Epidermal melanocyte (primary cell): ENCODE data around the gene BCAP29.

Experiments used
- DNase-seq: peaks from one replicate; pipeline ENCODE4 v3.0.0; 2011; ENCODE audit warnings: low spot score; ENCODE audit not compliant: insufficient read length

Gene BCAP29

GRCh38 chr7:107581387-107582013, 1.5 kb downstream of the BCAP29 start:
- no peak for DNase-seq

DNA sequence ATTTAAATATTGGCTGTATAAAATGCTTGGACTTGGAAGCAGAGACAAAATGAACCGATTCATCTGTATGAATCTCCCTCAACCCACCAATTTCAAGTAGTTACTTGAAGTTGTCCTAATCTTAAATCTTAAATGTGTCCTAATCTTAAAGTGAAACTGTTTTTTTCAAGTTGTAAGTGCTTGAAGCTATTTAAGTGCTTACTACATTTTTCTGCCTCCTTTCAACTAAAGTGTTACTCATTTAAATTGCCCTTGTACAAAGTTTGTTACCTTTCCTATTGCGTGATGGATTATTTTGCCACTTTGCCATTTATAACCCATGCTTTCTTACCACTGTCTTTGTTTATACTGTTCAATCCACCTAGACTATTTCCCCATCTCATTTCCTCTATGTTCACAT, 2.8 kb downstream of the BCAP29 start:
- DNase-seq, result no peak

DNA sequence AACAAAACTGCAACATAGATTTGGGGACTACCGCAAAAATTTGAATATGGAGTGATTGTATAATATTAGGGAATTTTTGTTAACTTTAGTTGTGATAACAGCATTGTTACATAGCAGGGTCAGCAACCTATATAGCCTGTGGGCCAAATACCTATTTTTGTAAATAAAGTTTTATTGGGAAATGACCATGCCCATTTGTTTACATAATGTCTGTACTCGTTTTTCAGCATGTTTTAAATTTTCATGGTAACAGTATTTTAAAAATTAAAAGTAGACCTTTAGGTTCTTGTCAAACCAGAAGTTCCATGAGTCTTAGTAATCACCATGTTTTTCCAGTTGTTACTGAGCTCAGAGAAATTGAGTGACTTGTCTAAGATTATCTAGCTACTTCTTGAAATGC, 4.7 kb downstream of the BCAP29 start:
- DNase-seq, result no peak

DNA sequence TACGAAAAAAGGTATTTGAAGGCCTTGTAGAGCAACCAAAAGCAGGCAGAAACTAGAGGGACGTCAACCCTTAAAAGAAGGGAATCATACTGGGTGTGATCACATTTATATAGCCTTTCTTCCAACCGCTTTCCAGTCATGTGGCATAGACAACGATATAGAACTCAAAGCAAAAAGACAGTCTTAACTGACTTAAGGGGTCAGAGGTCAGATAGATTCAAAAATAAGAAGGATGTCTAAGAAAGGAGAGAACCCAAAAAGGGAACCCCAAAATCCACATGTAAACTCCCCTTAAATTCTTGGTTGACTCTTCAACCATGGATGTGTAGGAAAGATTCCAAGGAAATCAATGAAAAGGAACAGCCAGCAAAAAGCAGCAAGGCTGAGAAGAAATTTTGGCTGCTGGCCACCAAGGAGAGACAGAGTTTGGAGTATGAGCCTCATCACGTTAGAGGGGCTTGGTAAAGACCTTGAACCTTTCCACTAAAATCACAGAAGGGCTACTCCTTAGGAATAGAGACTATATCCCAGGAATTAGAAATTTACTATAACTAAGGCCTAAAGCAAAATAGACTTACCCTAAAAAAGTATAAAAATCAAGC, 8.6 kb downstream of the BCAP29 start:
- no peak for DNase-seq

DNA sequence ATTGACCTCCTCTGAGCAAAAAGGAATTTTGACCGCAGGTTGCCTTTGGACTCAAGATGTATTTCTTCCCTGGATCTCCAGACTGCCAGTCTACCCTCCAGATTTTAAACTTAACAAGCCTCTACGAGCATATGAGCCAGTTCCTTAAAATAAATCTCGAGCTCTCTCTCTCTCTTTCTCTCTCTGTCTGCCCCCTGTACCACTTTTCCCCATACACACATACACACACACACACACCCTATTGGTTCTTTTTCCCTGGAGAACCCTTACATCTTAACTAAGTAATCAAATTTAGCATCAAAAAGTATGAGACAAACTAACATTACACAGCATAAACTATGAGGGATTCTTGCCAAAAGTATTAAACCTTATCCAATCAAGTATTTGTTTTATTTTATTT, 11.4 kb downstream of the BCAP29 start:
- DNase-seq, result no peak

DNA sequence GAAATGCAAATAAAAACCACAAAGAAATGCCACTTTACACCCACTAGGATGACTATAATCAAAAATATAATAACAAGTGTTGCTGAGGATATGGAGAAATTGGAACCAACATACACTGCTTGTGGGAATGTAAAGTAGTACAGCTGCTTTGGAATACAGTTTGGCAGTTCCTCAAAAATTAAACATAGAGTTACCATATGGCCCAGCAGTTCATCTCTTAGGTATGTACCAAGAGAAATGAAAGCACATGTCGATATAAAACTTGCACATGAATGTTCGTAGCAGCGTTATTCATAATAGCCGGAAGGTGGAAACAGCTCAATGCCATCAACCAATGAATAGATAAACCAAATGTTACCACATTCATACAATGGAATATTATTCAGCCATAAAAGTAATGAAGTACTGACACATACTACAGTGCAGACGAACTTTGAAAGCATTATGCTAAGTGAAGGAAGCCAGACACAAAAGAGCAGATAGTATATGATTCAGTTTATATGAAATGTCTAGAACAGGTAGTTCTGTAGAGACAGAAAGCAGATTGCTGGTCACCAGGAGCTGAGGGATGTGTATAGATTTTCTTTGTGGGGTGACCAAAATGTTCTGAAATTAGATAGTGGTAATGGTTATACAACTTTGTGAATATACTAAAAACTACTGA, 12.4 kb downstream of the BCAP29 start:
- no peak for DNase-seq

GRCh38 chr7:107593025-107593410, 13.0 kb downstream of the BCAP29 start:
- no peak for DNase-seq

DNA sequence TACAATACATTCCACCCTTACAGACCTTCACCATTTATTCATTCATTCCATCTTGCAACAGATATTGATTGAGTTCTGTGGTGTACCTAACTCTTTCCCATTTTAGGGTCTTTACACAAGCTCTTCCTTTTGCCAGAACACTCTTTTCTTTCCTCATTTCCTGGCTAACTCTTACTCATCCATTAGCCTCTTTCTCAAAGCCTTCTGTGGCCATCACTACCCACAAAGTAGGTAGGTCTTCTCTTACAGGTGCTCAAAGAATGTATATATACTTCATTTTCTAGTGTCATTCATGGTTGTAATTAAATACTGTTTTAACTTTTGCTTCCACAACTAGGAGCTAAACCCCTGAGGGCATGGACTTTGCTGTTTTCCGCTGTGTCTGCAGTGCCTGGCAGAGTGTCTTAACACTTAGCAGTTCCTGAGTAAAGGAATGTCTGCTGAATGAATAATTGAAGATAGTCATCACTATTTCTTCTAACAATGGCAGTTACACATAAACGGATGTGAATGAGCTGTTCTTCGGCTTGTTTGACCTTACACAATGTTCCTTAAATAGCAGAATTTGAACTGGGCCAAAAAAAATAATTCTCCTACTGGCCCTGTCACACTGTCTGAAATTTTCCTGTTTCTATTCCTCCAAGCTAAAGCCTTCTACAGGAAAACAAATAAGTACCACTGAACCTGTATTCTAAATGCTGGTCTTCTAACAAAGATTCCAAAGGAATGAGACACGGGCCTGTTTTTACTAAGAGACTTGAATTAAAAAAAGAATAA, 15.1 kb downstream of the BCAP29 start:
- no peak for DNase-seq

DNA sequence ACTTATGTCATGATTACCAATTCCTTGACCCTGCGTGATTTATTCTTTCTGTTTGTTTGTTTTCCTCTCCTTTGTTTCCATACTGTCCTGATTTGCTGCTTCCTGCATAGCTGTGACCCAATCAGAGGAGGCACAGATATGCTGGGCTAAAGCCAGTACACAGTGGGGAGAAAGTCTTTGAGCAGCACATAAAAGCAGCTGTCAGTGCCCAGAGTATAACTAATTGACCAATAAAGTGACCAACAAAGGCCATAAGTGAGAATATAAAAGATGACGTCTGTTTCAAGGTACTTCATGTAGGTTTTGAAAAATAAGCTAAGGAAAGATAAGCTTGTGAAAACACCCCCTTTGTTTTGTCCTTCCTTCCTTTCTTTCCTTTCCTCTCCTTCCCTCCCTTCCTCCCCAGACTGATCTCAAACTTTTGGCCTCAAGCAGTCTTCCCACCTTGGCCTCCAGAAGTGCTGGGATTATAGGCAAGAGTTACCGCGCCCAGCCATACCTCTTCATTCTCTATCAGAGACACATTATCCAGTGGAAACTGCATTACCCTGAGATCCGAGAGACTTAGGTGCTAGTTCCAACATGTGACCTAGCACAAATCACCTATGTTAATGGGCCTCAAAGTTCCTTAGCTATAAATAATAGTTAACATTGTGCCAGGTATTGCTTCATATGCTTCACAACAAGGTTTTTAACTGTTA, 17.0 kb downstream of the BCAP29 start:
- no peak for DNase-seq

- DNase-seq, result no peak
Observed at GRCh38 chr7:107597582-107597916, 17.5 kb downstream of the BCAP29 start.

DNA sequence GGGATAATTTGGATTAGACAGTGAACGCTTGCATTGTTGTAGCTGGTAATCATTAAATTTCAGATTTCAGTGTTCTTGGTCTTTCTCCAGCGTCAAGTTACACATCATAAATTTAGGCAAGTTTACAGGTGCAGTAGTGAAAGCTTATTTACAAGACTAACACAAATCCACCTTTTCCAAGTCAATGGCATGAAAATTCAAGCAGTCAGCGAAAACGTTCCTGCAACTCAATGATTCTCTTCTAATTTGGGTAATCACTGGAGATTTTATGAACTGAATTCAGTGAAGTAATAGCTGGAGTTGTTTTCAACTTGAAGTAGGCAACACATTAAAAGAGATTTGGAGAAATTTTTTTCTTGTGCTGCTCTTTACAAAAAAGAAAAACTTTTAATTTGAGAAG, 17.9 kb downstream of the BCAP29 start:
- DNase-seq, result no peak

DNA sequence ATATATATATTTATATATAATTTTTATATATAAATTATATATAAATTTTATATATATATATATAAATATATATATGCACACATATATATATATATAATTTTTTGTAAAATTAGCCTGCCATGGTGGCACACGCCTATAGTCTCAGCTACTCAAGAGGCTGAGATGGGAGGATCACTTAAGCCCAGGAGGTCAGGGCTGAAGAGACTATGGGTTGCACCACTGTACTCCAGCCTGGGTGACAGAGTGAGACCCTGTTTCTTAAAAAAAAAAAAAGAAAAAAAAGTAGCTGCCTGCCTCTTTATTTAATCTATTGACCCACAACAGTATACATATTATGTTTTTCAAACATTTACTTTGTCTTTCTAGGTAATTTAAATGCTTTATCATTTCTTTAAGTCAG, 19.2 kb downstream of the BCAP29 start:
- DNase-seq, result no peak

DNA sequence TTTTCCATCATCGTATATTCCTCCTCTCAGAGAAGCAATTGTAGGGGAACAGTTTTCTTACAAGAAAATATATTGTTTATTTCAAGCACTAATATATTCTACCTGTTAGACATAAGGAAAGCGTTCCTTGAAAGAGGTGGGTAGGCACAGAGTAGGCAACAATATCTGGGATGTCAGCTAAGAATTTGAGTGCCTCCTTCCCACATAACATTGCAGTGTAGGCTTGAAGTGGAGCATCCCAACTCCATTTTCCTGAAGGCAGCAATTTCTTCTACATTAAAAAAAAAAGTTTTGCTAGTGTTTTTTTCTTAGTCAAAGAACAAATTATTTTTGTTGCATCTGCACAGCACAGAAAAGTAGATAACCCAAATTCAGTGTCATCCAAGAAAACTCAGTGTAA, 20.8 kb downstream of the BCAP29 start:
- DNase-seq, result no peak

- DNase-seq, result no peak
Observed at GRCh38 chr7:107605218-107605815, 25.3 kb downstream of the BCAP29 start.

GRCh38 chr7:107606303-107606702, 26.3 kb downstream of the BCAP29 start:
- DNase-seq, result no peak

DNA sequence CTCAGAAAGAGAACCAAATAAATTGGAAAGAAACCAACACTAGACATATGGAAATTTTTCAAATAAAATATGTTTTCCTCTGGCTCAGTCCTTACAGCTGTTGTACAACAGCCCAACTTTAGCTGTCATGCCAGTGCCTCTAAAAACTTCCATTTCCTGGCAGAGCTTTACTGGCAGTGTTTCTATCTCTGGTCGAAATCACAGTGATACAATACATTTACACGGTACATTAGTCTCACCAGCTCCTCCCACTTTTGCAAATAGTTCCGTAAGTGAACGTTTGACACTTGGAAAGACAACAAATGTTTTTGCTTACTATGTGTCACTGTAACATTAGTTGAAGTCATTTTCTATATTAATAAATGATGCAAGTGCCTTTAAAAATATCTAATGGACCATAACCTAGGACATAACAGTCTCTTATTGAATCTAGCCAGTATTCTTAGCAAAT, 29.8 kb downstream of the BCAP29 start:
- no peak for DNase-seq

- DNase-seq, result no peak
Observed at GRCh38 chr7:107610323-107610722, 30.3 kb downstream of the BCAP29 start.

GRCh38 chr7:107613439-107613838, 33.4 kb downstream of the BCAP29 start:
- no peak for DNase-seq

DNA sequence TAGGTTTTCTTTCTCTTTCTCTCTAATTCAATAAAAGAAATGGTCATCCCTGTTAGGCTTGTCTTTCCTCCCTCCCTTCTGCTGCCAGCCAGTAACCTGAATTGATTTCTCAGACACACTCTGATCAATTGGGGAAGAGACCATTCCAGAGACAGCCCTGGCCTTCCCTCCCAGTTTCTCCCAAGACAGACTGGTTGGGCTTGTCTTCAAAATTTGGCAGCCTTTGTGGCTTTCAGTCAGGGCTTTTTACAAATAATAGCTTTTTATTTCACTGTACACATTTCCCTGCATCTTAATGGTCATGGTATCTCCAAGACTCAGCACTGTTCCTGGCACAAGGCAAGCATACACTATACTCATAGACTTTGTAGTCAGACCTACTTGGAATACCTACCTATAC, 33.9 kb downstream of the BCAP29 start:
- no peak for DNase-seq

- no peak for DNase-seq
Observed at GRCh38 chr7:107614425-107614824, 34.4 kb downstream of the BCAP29 start.

DNA sequence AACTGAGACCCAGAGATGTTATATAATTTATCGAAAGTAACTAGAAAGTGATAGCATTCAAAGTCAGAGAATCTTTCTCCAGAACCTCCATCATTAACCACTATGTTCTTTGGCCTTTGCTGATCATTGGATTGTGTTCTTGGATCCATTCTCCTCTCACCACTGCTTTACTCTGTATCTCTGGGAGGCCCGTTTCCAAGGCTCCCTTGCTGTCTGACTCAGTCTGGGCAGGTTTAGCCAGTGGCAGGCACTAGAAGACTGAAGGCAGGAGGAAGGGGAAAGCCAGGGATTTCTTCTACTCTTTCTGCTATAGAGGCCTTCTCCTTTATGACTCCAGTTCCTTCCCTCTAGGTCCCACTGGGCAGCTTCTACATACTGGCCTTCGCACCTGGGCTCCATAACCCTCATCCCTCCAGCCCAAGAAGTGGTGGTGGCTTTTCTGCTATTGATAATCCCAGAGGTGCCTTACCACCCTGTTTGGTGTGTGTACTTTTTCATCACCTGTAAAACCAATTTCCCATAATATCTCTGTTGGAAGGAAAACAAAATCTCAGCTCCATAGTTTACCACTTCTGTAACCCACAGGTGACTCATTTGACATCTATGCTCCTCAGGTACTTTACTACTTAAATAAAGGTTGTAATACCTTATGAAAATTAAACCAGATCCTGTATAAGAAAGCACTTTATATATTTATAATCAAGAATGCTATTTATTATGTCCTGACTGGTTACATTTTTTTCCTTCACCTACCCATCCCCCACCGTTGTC, 36.0 kb downstream of the BCAP29 start:
- no peak for DNase-seq
